Small intestine (tissue), 7 donors: Measurements from ENCODE around the gene HDGFL3. TPM values are rescaled to one million over a fixed set of nuclear protein-coding genes. Genes with fewer than 3 reads are reported as not detected.
"Not testable (repeated sequence)": the region's sequence is repeated elsewhere in the genome, so short reads cannot be mapped to it uniquely, and the experiment has no call there.

Source experiments
- DNase-seq, 2 donors: peaks; one replicate each; pipeline versions ENCODE4 v3.0.0 to v3.0.0-alpha.2; 2013
- FAIRE-seq: peaks from 2 replicates; lab custom pipeline; 2012; peaks lifted over from hg19 to GRCh38; lab: Jason Lieb, UNC
- H3K27ac ChIP-seq, 3 donors: one replicate each; pipeline ENCODE4 v1.5.1; 2013; ENCODE audit warnings: low read length in 2 of 3, mild to moderate bottlenecking in 2 of 3, control low read depth in 1 of 3, inconsistent platforms in 1 of 3, low read depth in 1 of 3, moderate library complexity in 1 of 3
- H3K27me3 ChIP-seq, 3 donors: one replicate each; pipeline ENCODE4 v1.6.1; 2013; ENCODE audit warnings: low read length in 3 of 3, inconsistent platforms in 1 of 3; ENCODE audit not compliant: control insufficient read depth in 3 of 3, insufficient read depth in 3 of 3
- H3K36me3 ChIP-seq, 3 donors: one replicate each; pipeline ENCODE4 v1.6.1; 2013; ENCODE audit warnings: low read length in 3 of 3, inconsistent platforms in 1 of 3, low read depth in 1 of 3, mild to moderate bottlenecking in 1 of 3, moderate library complexity in 1 of 3; ENCODE audit not compliant: control insufficient read depth in 3 of 3, insufficient read depth in 2 of 3
- H3K4me1 ChIP-seq, 3 donors: one replicate each; pipeline ENCODE4 v1.6.1; 2013; ENCODE audit warnings: low read length in 2 of 3, inconsistent platforms in 1 of 3, low read depth in 1 of 3, mild to moderate bottlenecking in 1 of 3, moderate library complexity in 1 of 3; ENCODE audit not compliant: control insufficient read depth in 3 of 3, insufficient read depth in 2 of 3
- H3K4me3 ChIP-seq, 3 donors: one replicate each; pipeline ENCODE4 v1.5.1; 2013; ENCODE audit warnings: low read length in 3 of 3, control low read depth in 1 of 3, inconsistent platforms in 1 of 3, low read depth in 1 of 3, mild to moderate bottlenecking in 1 of 3, moderate library complexity in 1 of 3
- H3K9me3 ChIP-seq, 2 donors: one replicate each; pipeline ENCODE4 v1.6.1; 2013; ENCODE audit warnings: low read depth in 1 of 2, low read length in 1 of 2; ENCODE audit not compliant: control insufficient read depth in 2 of 2, insufficient read depth in 1 of 2
- WGBS, 3 donors: extraction: QIAGEN DNeasy Blood & Tissue Kit; methylation state at CpG; one replicate each; pipeline ENCODE4 v1.1.7; 2013; 5-methylcytosine and 5-hydroxymethylcytosine counted together
- polyA plus RNA-seq, 4 donors: library from polyadenylated mRNA; stranded (reverse) in 3 of 4; unstranded in 1 of 4; fragments of 200-250 nt in 3 of 4; fragments of 120-200 nt in 1 of 4; gene quantifications; one replicate each; pipeline versions ENCODE4 v1.2.1 to v1.2.3, GENCODE V29; 2013
- donor health status: healthy with polysubstance abuse.
- donor health status: control.
- donor health status: control.
- donor health status: Bipolar disorder and iron deficiency.
- donor health status: healthy.

Gene HDGFL3
- polyA plus RNA-seq, 4 donors: 0.22 to 17.9 (median 8.1) TPM

DNA sequence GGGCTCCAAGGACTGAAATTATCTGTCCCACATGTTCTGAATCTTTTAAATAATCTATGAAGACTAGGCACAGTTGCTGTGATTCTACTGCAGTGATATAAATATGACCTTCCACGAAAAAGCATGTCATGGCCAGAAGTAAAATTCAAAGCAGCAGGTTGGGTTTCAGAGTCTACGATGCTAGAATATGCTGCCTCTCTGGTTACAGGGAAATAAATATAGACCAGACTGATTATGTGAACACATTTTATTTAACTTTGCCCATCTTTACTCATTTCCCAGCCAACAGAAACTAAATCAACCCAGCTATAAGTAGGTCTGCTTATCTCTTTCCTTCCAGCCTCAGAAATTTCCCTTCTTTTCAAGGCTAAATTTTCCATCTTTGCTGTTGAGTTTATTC is 120.0 kb downstream of the HDGFL3 start:
- FAIRE-seq: no peak
- WGBS, 3 donors: 71 to 84% (median 75%) methylated on average over 2 of the region's 2 CpGs
- H3K4me3 ChIP-seq: no peak overlapping the region

DNA sequence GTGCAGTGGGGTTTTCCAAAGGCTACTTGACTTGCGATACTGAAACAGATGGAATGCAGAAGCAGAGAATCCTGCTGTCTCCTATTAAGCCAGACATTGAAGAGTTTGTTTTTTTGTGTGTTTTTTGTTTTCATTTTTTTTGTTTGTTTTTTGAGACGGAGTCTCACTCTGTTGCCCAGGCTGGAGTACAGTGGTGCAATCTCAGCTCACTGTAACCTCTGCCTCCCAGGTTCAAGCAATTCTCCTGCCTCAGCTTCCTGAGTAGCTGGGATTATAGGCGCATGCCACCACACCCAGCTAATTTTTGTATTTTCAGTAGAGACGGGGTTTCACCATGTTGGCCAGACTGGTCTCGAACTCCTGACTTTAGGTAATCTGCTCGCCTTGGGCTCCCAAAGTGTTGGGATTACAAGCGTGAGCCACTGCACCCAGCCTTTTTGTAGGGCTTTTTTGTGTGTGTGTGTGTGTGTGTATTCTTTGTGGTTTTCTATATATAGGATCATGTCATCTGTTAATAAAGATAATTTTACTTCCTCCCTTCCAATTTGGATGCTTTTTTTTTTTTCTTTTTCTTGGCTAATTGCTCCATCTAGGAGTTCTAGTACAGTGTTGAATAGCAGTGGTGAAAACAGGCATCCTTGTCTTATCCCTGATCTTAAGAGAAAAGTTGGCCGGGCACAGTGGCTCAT is 121.6 kb downstream of the HDGFL3 start:
- H3K4me3 ChIP-seq, H3K27ac ChIP-seq, DNase-seq, H3K36me3 ChIP-seq, FAIRE-seq, H3K4me1 ChIP-seq, H3K27me3 ChIP-seq, H3K9me3 ChIP-seq: not testable (repeated sequence)
- WGBS, 3 donors: 84 to 91% (median 88%) methylated on average over 8 of the region's 8 CpGs

More for the DNA sequence above, 120.0 kb downstream of the HDGFL3 start:
- DNase-seq: no peak
- H3K27ac ChIP-seq: no peak overlapping the region
- H3K9me3 ChIP-seq: no peaks in the 10 kb centered on the region
- H3K27me3 ChIP-seq: no peaks in the 10 kb centered on the region
- H3K4me1 ChIP-seq: no peaks in the 10 kb centered on the region
- no peaks in the 10 kb centered on the region for H3K36me3 ChIP-seq

GRCh38 chr15:83085461-83085860 is 122.2 kb downstream of the HDGFL3 start:
- 81 to 84% (median 82%) methylated on average over 3 of the region's 3 CpGs for WGBS, 3 donors
- FAIRE-seq, H3K36me3 ChIP-seq, H3K4me1 ChIP-seq, H3K27me3 ChIP-seq, H3K27ac ChIP-seq, H3K9me3 ChIP-seq, DNase-seq, H3K4me3 ChIP-seq: not testable (repeated sequence)

DNA sequence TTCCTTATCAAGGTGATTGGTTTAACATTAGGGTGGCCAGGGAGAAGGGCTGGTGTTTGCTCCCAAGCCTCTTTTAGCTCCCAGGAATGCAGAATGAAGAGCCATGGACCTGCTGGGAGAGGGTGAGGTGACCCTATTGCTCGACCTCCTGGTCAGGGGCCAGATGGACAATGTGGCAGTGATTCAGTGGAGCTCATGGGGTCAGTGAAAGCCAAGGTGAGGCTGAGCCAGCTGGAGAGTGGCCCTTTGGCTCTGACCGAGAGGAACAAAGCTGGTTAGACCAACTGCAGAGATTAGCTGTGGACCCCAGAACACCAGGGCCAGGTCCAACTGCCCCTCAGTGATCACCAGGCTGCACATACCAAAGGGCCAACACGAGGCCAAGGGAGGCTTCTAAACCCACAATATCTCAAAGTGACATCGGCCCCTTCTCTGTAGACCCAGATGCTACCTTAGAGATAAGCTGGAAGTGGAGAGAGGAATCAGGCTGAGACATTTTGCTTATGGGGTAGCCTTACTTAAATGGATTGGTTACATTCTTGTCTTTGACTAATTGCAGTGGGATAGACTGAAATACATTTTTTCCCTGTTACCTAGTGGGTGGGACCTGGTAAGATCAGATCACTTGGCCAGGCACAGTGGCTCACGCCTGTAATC is 124.8 kb downstream of the HDGFL3 start:
- H3K9me3 ChIP-seq: no peaks in the 10 kb centered on the region
- H3K4me3 ChIP-seq: no peak overlapping the region
- no peak for DNase-seq
- no peaks in the 10 kb centered on the region for H3K4me1 ChIP-seq
- no peaks in the 10 kb centered on the region for H3K36me3 ChIP-seq
- 53 to 75% (median 66%) methylated on average over 5 of the region's 5 CpGs for WGBS, 3 donors
- no peak overlapping the region for H3K27ac ChIP-seq
- H3K27me3 ChIP-seq: peaks cover 0 to 6% (median 3%) of the 10 kb centered on the region in 3 donors
- no peak for FAIRE-seq

GRCh38 chr15:83081256-83082014 is 126.2 kb downstream of the HDGFL3 start:
- Histone ChIP-seq H3K9me3 (no peaks in the 10 kb centered on the region), H3K27me3 (peaks cover 0 to 6% (median 3%) of the 10 kb centered on the region in 3 donors), H3K4me1 (no peaks in the 10 kb centered on the region), H3K27ac (no peak overlapping the region), H3K4me3 (no peak overlapping the region), H3K36me3 (no peaks in the 10 kb centered on the region)
- WGBS, 3 donors: 73 to 82% (median 77%) methylated on average over 5 of the region's 5 CpGs
- FAIRE-seq (no peak), DNase-seq (no peak)

DNA sequence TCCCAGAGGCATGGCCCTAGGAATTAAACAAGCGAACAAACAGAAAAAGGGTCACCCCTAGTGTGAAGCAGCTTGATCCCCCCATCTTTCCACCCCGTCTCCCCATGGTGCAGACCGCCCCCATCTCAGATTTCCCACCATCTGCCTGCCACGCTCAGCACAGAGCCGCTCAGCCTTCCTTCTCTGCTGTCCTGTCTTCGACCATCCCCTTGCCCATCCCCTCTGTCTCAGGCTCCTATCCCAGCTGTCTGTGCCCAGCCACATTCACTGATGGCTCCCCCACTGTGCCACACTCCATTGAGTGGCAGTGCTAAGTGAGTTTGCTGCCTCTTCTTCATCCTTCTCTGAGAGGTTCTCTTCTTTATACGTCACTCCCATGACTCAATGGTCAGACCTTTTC is 128.9 kb downstream of the HDGFL3 start:
- H3K27me3 ChIP-seq: peaks cover 0 to 6% (median 3%) of the 10 kb centered on the region in 3 donors
- no peak for DNase-seq
- FAIRE-seq: no peak
- 66 to 72% (median 70%) methylated on average over 7 of the region's 7 CpGs for WGBS, 3 donors
- H3K9me3 ChIP-seq: peaks cover 0 to 2% of the 10 kb centered on the region in 2 donors
- H3K4me3 ChIP-seq: no peak overlapping the region
- H3K36me3 ChIP-seq: no peaks in the 10 kb centered on the region
- no peak overlapping the region for H3K27ac ChIP-seq
- H3K4me1 ChIP-seq: no peaks in the 10 kb centered on the region

Other genes starting within 250 kb of the HDGFL3 start
- 10 to 100 TPM; 18.2 to 28.8 (median 20.2) TPM for gene RAMAC, start 221.6 kb downstream of the HDGFL3 start, polyA plus RNA-seq
- 10 to 100 TPM; 21.8 to 53.5 (median 32.8) TPM for gene C15orf40, start 196.2 kb downstream of the HDGFL3 start, polyA plus RNA-seq
- 10 to 100 TPM; 30.1 to 66.5 (median 35.2) TPM for gene BTBD1, start 140.6 kb downstream of the HDGFL3 start, polyA plus RNA-seq
- gene TM6SF1, start 100.2 kb downstream of the HDGFL3 start, polyA plus RNA-seq: 1 to 10 TPM in 2 of 4 donors, under 1 TPM in 2; 0.45 to 4.7 (median 1.3) TPM
- gene BNC1, start 76.8 kb upstream of the HDGFL3 start, polyA plus RNA-seq: under 1 TPM in 2 of 4 donors, not detected in 2; 0.10 to 0.13 TPM
- under 1 TPM in 2 of 4 donors, not detected in 2; 0.16 to 0.84 TPM for gene SH3GL3, start 239.5 kb upstream of the HDGFL3 start, polyA plus RNA-seq